Neural cell (in vitro differentiated cells): Measurements from ENCODE around the gene ACO2. TPM values are rescaled to one million over a fixed set of nuclear protein-coding genes. Genes with fewer than 3 reads are reported as not detected.

ENCODE experiments used
- H2AFZ ChIP-seq: fragments of 200-600, 300-800 bp; sonication (generic), shearing (Covaris generic); 2 replicates; pipeline ENCODE4 v1.6.0; 2014; ENCODE audit warnings: low read depth, mild to moderate bottlenecking, antibody characterized with exemption, low read length, moderate library complexity
- H3F3A ChIP-seq: fragments of 200-600 bp; shearing (Covaris generic); 2 replicates; pipeline ENCODE4 v1.6.1; 2016; ENCODE audit warnings: mild to moderate bottlenecking, moderate library complexity, mixed read lengths, antibody characterized with exemption, low read length; ENCODE audit not compliant: insufficient read depth, poor library complexity, severe bottlenecking
- H3K27ac ChIP-seq: fragments of 200-600, 300-800 bp; sonication (generic), shearing (Covaris generic); 2 replicates; pipeline ENCODE4 v1.5.1; 2014; ENCODE audit warnings: mild to moderate bottlenecking, low read length, moderate library complexity
- H3K27me3 ChIP-seq: fragments of 300-800, 200-600 bp; sonication (generic), shearing (Covaris generic); 2 replicates; pipeline ENCODE4 v1.6.0; 2014; ENCODE audit warnings: mild to moderate bottlenecking, low read depth, low read length, moderate library complexity; ENCODE audit not compliant: insufficient read depth
- H3K36me3 ChIP-seq: fragments of 300-800, 200-600 bp; sonication (generic), shearing (Covaris generic); 2 replicates; pipeline ENCODE4 v1.5.1; 2014; ENCODE audit warnings: mild to moderate bottlenecking, antibody characterized with exemption, low read length, moderate library complexity; ENCODE audit not compliant: insufficient read depth
- H3K4me2 ChIP-seq: fragments of 300-800, 200-600 bp; sonication (generic), shearing (Covaris generic); 2 replicates; pipeline ENCODE4 v1.6.0; 2014; ENCODE audit warnings: mild to moderate bottlenecking, low read length
- H3K4me3 ChIP-seq: fragments of 300-800, 200-600 bp; sonication (generic), shearing (Covaris generic); 2 replicates; pipeline ENCODE4 v1.5.1; 2014; ENCODE audit warnings: mild to moderate bottlenecking, low read length, moderate library complexity
- H3K79me2 ChIP-seq: fragments of 200-600 bp; shearing (Covaris generic); replicated peaks from 2 replicates; pipeline ENCODE4 v1.6.0; 2014; ENCODE audit warnings: mild to moderate bottlenecking, low read length, moderate library complexity; ENCODE audit not compliant: insufficient read depth
- H3K9ac ChIP-seq: fragments of 300-800, 200-600 bp; sonication (generic), shearing (Covaris generic); 2 replicates; pipeline ENCODE4 v1.6.1; 2016; ENCODE audit warnings: mild to moderate bottlenecking, low read length, mixed read lengths
- H3K9me2 ChIP-seq: fragments of 200-600 bp; shearing (Covaris generic); 2 replicates; pipeline ENCODE4 v1.6.1; 2016; ENCODE audit warnings: mild to moderate bottlenecking, low read length, mixed read lengths; ENCODE audit not compliant: insufficient read depth
- H3K9me3 ChIP-seq: fragments of 200-600, 300-800 bp; sonication (generic), shearing (Covaris generic); 2 replicates; pipeline ENCODE4 v1.6.1; 2016; ENCODE audit warnings: mild to moderate bottlenecking, mixed run types, low read length, moderate library complexity, mixed read lengths
- H4K20me1 ChIP-seq: fragments of 200-600 bp; shearing (Covaris generic); 2 replicates; pipeline ENCODE4 v1.6.1; 2016; ENCODE audit warnings: mild to moderate bottlenecking, mixed run types; ENCODE audit not compliant: insufficient read depth
- CTCF ChIP-seq: fragments of 450-650 bp; IDR thresholded peaks from 2 replicates; pipeline ENCODE4 v1.5.1; 2014; ENCODE audit warnings: antibody characterized with exemption, mild to moderate bottlenecking, moderate library complexity; ENCODE audit not compliant: poor library complexity, severe bottlenecking
- EP300 ChIP-seq: fragments of 450-650 bp; conservative IDR thresholded peaks from 2 replicates; pipeline ENCODE4 v1.6.1; 2014; ENCODE audit warnings: antibody characterized with exemption, mild to moderate bottlenecking, moderate library complexity; ENCODE audit not compliant: poor library complexity, severe bottlenecking
- EZH2 ChIP-seq: fragments of 200-600, 300-800 bp; shearing (Covaris generic), sonication (generic); IDR thresholded peaks from 2 replicates; pipeline ENCODE4 v1.6.1; 2014; ENCODE audit warnings: antibody characterized with exemption, low read length, borderline replicate concordance, mild to moderate bottlenecking; ENCODE audit not compliant: insufficient read depth, poor library complexity, severe bottlenecking
- MXI1 ChIP-seq: fragments of 450-650 bp; conservative IDR thresholded peaks from 2 replicates; pipeline ENCODE4 v1.6.1; 2014; ENCODE audit warnings: antibody characterized with exemption, mild to moderate bottlenecking; ENCODE audit not compliant: poor library complexity, severe bottlenecking
- POLR2AphosphoS5 ChIP-seq: IDR thresholded peaks from 2 replicates; pipeline ENCODE4 v1.6.1; 2012
- RAD21 ChIP-seq: fragments of 450-650 bp; conservative IDR thresholded peaks from 2 replicates; pipeline ENCODE4 v1.6.1; 2014; ENCODE audit warnings: antibody characterized with exemption, mild to moderate bottlenecking, moderate library complexity
- REST ChIP-seq: IDR thresholded peaks from 2 replicates; pipeline ENCODE4 v1.6.1; 2012; ENCODE audit warnings: borderline replicate concordance
- SMC3 ChIP-seq: fragments of 450-650 bp; conservative IDR thresholded peaks from 2 replicates; pipeline ENCODE4 v1.6.1; 2014; ENCODE audit warnings: antibody characterized with exemption, mild to moderate bottlenecking, moderate library complexity; ENCODE audit not compliant: poor library complexity
- TAF1 ChIP-seq: IDR thresholded peaks from 2 replicates; pipeline ENCODE4 v1.6.1; 2012; ENCODE audit warnings: low read depth
- polyA plus RNA-seq: library from polyadenylated mRNA; depleted of rRNA; stranded (reverse); fragments of >200 nt; gene quantifications from 2 replicates; pipeline ENCODE4 v1.2.3, GENCODE V29; 2014

ACO2 gene
- polyA plus RNA-seq, 1 donor from 2014 or later, result 72.3 TPM

- no peak overlapping the region for H3K27ac ChIP-seq
- no peak overlapping the region for H3K4me2 ChIP-seq
- H3K27me3 ChIP-seq, result no peaks in the 10 kb centered on the region
- H3K9ac ChIP-seq, result no peak overlapping the region
- no peaks in the 10 kb centered on the region for H3K9me3 ChIP-seq
- H3K36me3 ChIP-seq, result no peaks in the 10 kb centered on the region
- H2AFZ ChIP-seq, result no peak overlapping the region
- no peaks in the 10 kb centered on the region for H4K20me1 ChIP-seq
- H3K9me2 ChIP-seq, result no peaks in the 10 kb centered on the region
- H3F3A ChIP-seq, result no peaks in the 10 kb centered on the region
- no peak overlapping the region for H3K4me3 ChIP-seq
- H3K79me2 ChIP-seq, result no peaks in the 10 kb centered on the region
- TF ChIP-seq EP300 (no peak), REST (no peak), CTCF (no peak)
Measured at GRCh38 chr22:41504397-41504796, 35.5 kb downstream of the ACO2 start.

- H3K27ac ChIP-seq, result no peak overlapping the region
- no peaks in the 10 kb centered on the region for H4K20me1 ChIP-seq
- H3F3A ChIP-seq, result no peaks in the 10 kb centered on the region
- TF ChIP-seq EZH2 (no peak), POLR2AphosphoS5 (no peak), REST (no peak), EP300 (no peak), SMC3 (no peak), TAF1 (no peak), RAD21 (no peak), CTCF (no peak), MXI1 (no peak)
- H3K4me3 ChIP-seq, result no peak overlapping the region
- H3K79me2 ChIP-seq, result no peaks in the 10 kb centered on the region
- no peak overlapping the region for H3K4me2 ChIP-seq
- H3K27me3 ChIP-seq, result no peaks in the 10 kb centered on the region
- H3K9me2 ChIP-seq, result no peaks in the 10 kb centered on the region
- no peaks in the 10 kb centered on the region for H3K36me3 ChIP-seq
- H3K9me3 ChIP-seq, result no peaks in the 10 kb centered on the region
- no peak overlapping the region for H2AFZ ChIP-seq
- no peak overlapping the region for H3K9ac ChIP-seq
Measured at GRCh38 chr22:41504816-41505215, 35.9 kb downstream of the ACO2 start.
